Measurements from ENCODE around the gene CLN3. TPM values are rescaled to one million over a fixed set of nuclear protein-coding genes. Genes with fewer than 3 reads are reported as not detected.
"Not testable (repeated sequence)": the region's sequence is repeated elsewhere in the genome, so short reads cannot be mapped to it uniquely, and the experiment has no call there.

CLN3 gene
- total RNA-seq, 1 experiment from 2014 or later = 70.3 TPM

GRCh38 chr16:28528463-28528867 is 36.6 kb upstream of the CLN3 start:
- Histone ChIP-seq H3K27ac (peak overlapping the region; percentile 42), H3K4me1 (replicated peaks; ENCODE audit: insufficient read depth) (peaks cover 58% of the 10 kb centered on the region), H3K4me3 (no peak overlapping the region), H3K36me3 (ENCODE audit: low read depth) (no peaks in the 10 kb centered on the region), H3K27me3 (ENCODE audit: insufficient read depth, low read depth) (no peaks in the 10 kb centered on the region), H3K79me2 (ENCODE audit: low read depth) (no peaks in the 10 kb centered on the region), H3K9me2 (ENCODE audit: insufficient read depth) (no peaks in the 10 kb centered on the region), H4K20me1 (ENCODE audit: insufficient read depth) (no peaks in the 10 kb centered on the region), H3K4me2 (peak overlapping the region; percentile 11), H3K9me3 (ENCODE audit: insufficient read depth, low read depth) (no peaks in the 10 kb centered on the region), H3F3A (ENCODE audit: insufficient read depth, low read depth) (peaks cover 40% of the 10 kb centered on the region; the same call in 1 of the 2 replicates), H2AFZ (no peak overlapping the region)
- ChIA-PET CTCF (no interaction called here), POLR2A (ENCODE audit: unreplicated experiment) (no interaction called here)
- intact Hi-C loops (cut with micrococcal nuclease; ENCODE audit: unreplicated experiment) = loop anchor here (5.0 kb wide), 1 partner anchor 36 kb away; the partner anchor contains the start of genes APOBR and CLN3
- no peak for DNase-seq
- no TSS peak for BruUV-seq (replicated peaks)
- TF ChIP-seq EZH2 (IDR thresholded peaks at IDR 0.05; ENCODE audit: low read depth) = no peak
- no peak for TF ChIP-seq CTCF (conservative IDR thresholded peaks at IDR 0.05)

GRCh38 chr16:28527985-28528384 is 36.1 kb upstream of the CLN3 start:
- no peaks in the 10 kb centered on the region for H3K27me3 ChIP-seq (ENCODE audit: insufficient read depth, low read depth)
- H3K4me3 ChIP-seq = no peak overlapping the region
- H3K4me2 ChIP-seq = peak overlapping the region; percentile 11; the same call in 1 of the 2 replicates
- ChIA-PET CTCF (no interaction called here), POLR2A (ENCODE audit: unreplicated experiment) (no interaction called here)
- H3K36me3 ChIP-seq (ENCODE audit: low read depth) = no peaks in the 10 kb centered on the region
- peak overlapping the region; percentile 42 for H3K27ac ChIP-seq
- H3K4me1 ChIP-seq (replicated peaks; ENCODE audit: insufficient read depth) = peaks cover 58% of the 10 kb centered on the region
- DNase-seq = no peak
- peaks cover 40% of the 10 kb centered on the region; the same call in 1 of the 2 replicates for H3F3A ChIP-seq (ENCODE audit: insufficient read depth, low read depth)
- no peak overlapping the region for H2AFZ ChIP-seq
- H3K9me2 ChIP-seq (ENCODE audit: insufficient read depth) = no peaks in the 10 kb centered on the region
- H3K79me2 ChIP-seq (ENCODE audit: low read depth) = no peaks in the 10 kb centered on the region
- H4K20me1 ChIP-seq (ENCODE audit: insufficient read depth) = no peaks in the 10 kb centered on the region
- no peak for TF ChIP-seq EZH2 (IDR thresholded peaks at IDR 0.05; ENCODE audit: low read depth)
- TF ChIP-seq CTCF (conservative IDR thresholded peaks at IDR 0.05) = no peak
- no peaks in the 10 kb centered on the region for H3K9me3 ChIP-seq (ENCODE audit: insufficient read depth, low read depth)
- BruUV-seq (replicated peaks) = no TSS peak
- intact Hi-C loops (cut with micrococcal nuclease; ENCODE audit: unreplicated experiment) = loop anchor here (2.0 to 5.0 kb wide), 2 partner anchors 23 to 36 kb away; partner anchors contain the start of genes APOBR and CLN3

GRCh38 chr16:28527100-28527785 is 35.4 kb upstream of the CLN3 start:
- H3K9me3 ChIP-seq (ENCODE audit: insufficient read depth, low read depth); H4K20me1 ChIP-seq (ENCODE audit: insufficient read depth); H3K9me2 ChIP-seq (ENCODE audit: insufficient read depth); H3K4me3 ChIP-seq; H3K36me3 ChIP-seq (ENCODE audit: low read depth); CTCF ChIA-PET; BruUV-seq (replicated peaks); H3K79me2 ChIP-seq (ENCODE audit: low read depth); H3K27me3 ChIP-seq (ENCODE audit: insufficient read depth, low read depth); H2AFZ ChIP-seq; POLR2A ChIA-PET (ENCODE audit: unreplicated experiment): not testable (repeated sequence)
- H3K27ac ChIP-seq = peak overlapping the region; percentile 60
- peak in 1 of 2 experiments; percentile 98 for DNase-seq
- peaks cover 53% of the 10 kb centered on the region for H3K4me1 ChIP-seq (replicated peaks; ENCODE audit: insufficient read depth)
- peaks cover 39% of the 10 kb centered on the region; the same call in 1 of the 2 replicates for H3F3A ChIP-seq (ENCODE audit: insufficient read depth, low read depth)
- peak overlapping the region; percentile 35 for H3K4me2 ChIP-seq
- intact Hi-C loops (cut with micrococcal nuclease; ENCODE audit: unreplicated experiment) = loop anchor here (2.0 to 5.0 kb wide), 2 partner anchors 22 to 35 kb away; partner anchors contain the start of genes APOBR and CLN3
